Kidney (tissue), 14 donors: ENCODE data around the gene ARL15. TPM values are rescaled to one million over a fixed set of nuclear protein-coding genes. Genes with fewer than 3 reads are reported as not detected.
A peak's percentile ranks its signal among the peaks of the same experiment; 100 is the strongest.

Source experiments
- DNase-seq, 5 donors: peaks; one replicate each; pipeline ENCODE4 v3.0.0-alpha.2; 2013 to 2020
- FAIRE-seq: peaks from 2 replicates; lab custom pipeline; 2012; peaks lifted over from hg19 to GRCh38; lab: Jason Lieb, UNC
- H3K27ac ChIP-seq, 2 donors: one replicate each; pipeline ENCODE4 v1.7.0; 2013; ENCODE audit warnings: low read depth in 2 of 2, low read length in 2 of 2, inconsistent platforms in 1 of 2
- H3K27me3 ChIP-seq: one replicate; pipeline ENCODE4 v1.7.1; 2013; ENCODE audit warnings: low read length, inconsistent platforms; ENCODE audit not compliant: control insufficient read depth, insufficient read depth
- H3K36me3 ChIP-seq, 3 donors: one replicate each; pipeline versions ENCODE4 v1.7.0 to v1.7.1; 2013; ENCODE audit warnings: low read length in 3 of 3, control low read depth in 1 of 3, inconsistent platforms in 1 of 3; ENCODE audit not compliant: insufficient read depth in 3 of 3, control insufficient read depth in 2 of 3
- H3K4me1 ChIP-seq, 3 donors: one replicate each; pipeline versions ENCODE4 v1.7.0 to v1.7.1; 2013; ENCODE audit warnings: low read length in 3 of 3, inconsistent platforms in 1 of 3, low read depth in 1 of 3; ENCODE audit not compliant: control insufficient read depth in 2 of 3, insufficient read depth in 2 of 3
- H3K4me3 ChIP-seq, 3 donors: one replicate each; pipeline versions ENCODE4 v1.7.0 to v1.8.1; 2013; ENCODE audit warnings: low read length in 3 of 3, control low read depth in 1 of 3, inconsistent platforms in 1 of 3
- H3K9ac ChIP-seq, 3 donors: one replicate each; pipeline versions ENCODE4 v1.7.0 to v1.7.1; 2013; ENCODE audit warnings: low read length in 3 of 3, control low read depth in 1 of 3, inconsistent platforms in 1 of 3
- H3K9me3 ChIP-seq, 3 donors: one replicate each; pipeline versions ENCODE4 v1.7.0 to v1.7.1; 2013; ENCODE audit warnings: low read length in 3 of 3, control low read depth in 1 of 3, inconsistent platforms in 1 of 3; ENCODE audit not compliant: control insufficient read depth in 2 of 3, insufficient read depth in 1 of 3
- intact Hi-C: fragments of 100-400 bp; cut with DNase I; formaldehyde crosslinking; loops from one replicate; pipeline ENCODE4 v1.11.1; 2022
- polyA plus RNA-seq: library from polyadenylated mRNA; stranded (reverse); fragments of 350-450 nt; fragmentation: Illumina TruSeq; extraction: RNeasy Lipid Tissue Mini Kit (QIAGEN cat#74804); gene quantifications from one replicate; pipeline ENCODE4 v1.2.3, GENCODE V29; 2014; ENCODE audit warnings: low read depth, low replicate concordance; ENCODE audit not compliant: insufficient read depth
- total RNA-seq: library from RNA; stranded (reverse); fragmentation: NEBNext Ultra II Directional; extraction: Animal tissue kit (Norgen Biotek cat#: 25700); gene quantifications from one replicate; pipeline ENCODE4 v1.2.1, GENCODE V29; 2021
- TF ChIP-seq, protein P1 (sequence below): IDR thresholded peaks from 3 replicates; pipeline ENCODE4 v1.5.1; 2012; ENCODE audit warnings: mild to moderate bottlenecking, moderate library complexity, borderline replicate concordance; ENCODE audit not compliant: insufficient read depth; ENCODE audit errors: extremely low read depth
- donor health status: control.
- donor health status: control.
- donor health status: control.
- donor health status: control.
- donor health status: control.
- donor health status: DM: yes; HTN: yes; CAD: no.
- donor health status: Normal renal cell carcinoma (clear cell type).

ARL15 gene
- total and polyA plus RNA-seq, 2 donors from 2014 or later, result 21.1 to 36.6 TPM

DNA sequence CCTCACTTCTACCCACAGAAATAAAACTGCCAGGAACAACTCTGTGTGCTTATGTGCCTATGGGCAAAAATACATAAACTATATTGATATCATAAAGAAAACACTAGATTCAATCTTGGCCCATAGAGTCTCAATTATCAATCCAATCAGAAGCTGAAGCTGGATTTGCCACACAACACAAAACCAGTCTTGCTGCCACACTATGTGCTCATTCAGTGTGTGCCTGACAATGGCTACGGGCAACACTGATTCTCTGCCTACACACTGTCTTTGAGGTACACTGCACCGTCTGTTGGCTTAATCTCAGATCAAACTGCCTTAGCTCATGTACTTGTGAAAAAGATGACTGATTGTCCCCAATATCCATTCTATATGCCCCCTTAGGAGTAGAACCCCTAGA is 35.4 kb downstream of the ARL15 start:
- FAIRE-seq, result no peak
- intact Hi-C loops, result no loop called here
- H3K27me3 ChIP-seq, result no peaks in the 10 kb centered on the region
- no peak overlapping the region for H3K27ac ChIP-seq
- no peak for DNase-seq
- TF ChIP-seq, protein P1, sequence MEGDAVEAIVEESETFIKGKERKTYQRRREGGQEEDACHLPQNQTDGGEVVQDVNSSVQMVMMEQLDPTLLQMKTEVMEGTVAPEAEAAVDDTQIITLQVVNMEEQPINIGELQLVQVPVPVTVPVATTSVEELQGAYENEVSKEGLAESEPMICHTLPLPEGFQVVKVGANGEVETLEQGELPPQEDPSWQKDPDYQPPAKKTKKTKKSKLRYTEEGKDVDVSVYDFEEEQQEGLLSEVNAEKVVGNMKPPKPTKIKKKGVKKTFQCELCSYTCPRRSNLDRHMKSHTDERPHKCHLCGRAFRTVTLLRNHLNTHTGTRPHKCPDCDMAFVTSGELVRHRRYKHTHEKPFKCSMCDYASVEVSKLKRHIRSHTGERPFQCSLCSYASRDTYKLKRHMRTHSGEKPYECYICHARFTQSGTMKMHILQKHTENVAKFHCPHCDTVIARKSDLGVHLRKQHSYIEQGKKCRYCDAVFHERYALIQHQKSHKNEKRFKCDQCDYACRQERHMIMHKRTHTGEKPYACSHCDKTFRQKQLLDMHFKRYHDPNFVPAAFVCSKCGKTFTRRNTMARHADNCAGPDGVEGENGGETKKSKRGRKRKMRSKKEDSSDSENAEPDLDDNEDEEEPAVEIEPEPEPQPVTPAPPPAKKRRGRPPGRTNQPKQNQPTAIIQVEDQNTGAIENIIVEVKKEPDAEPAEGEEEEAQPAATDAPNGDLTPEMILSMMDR, result no peak
- H3K9ac ChIP-seq, result no peak overlapping the region
- H3K9me3 ChIP-seq, result no peaks in the 10 kb centered on the region
- no peaks in the 10 kb centered on the region for H3K36me3 ChIP-seq
- peaks cover 0 to 19% (median 14%) of the 10 kb centered on the region in 3 donors for H3K4me1 ChIP-seq
- H3K4me3 ChIP-seq, result no peak overlapping the region

DNA sequence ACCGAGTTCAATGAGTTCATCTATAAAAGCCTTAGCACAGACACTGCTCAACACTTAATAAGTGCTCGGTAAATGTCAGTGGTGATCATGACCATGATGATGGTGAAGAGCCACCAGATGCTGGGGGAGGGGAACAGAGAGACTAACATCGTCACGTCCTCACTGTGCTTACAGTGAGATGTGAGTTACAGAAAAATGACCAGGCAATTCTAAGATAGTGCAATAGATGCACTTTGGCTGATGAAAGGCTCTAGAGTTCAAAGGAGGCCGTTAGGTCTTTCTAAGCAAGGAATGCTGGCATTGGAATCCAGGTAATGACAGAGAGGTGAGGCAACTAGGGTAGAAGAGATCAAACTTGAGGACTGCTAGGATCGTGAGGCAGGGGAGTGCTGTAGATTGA is 36.7 kb downstream of the ARL15 start:
- peaks cover 0 to 17% (median 11%) of the 10 kb centered on the region in 3 donors for H3K4me1 ChIP-seq
- TF ChIP-seq, protein P1, result no peak
- no peak overlapping the region for H3K4me3 ChIP-seq
- DNase-seq (no peak), FAIRE-seq (no peak)
- no peaks in the 10 kb centered on the region for H3K27me3 ChIP-seq
- H3K9me3 ChIP-seq, result no peaks in the 10 kb centered on the region
- H3K9ac ChIP-seq, result no peak overlapping the region
- H3K36me3 ChIP-seq, result no peaks in the 10 kb centered on the region
- H3K27ac ChIP-seq, result peak overlapping the region in 1 of 2 donors; percentile 7
- intact Hi-C loops, result no loop called here

DNA sequence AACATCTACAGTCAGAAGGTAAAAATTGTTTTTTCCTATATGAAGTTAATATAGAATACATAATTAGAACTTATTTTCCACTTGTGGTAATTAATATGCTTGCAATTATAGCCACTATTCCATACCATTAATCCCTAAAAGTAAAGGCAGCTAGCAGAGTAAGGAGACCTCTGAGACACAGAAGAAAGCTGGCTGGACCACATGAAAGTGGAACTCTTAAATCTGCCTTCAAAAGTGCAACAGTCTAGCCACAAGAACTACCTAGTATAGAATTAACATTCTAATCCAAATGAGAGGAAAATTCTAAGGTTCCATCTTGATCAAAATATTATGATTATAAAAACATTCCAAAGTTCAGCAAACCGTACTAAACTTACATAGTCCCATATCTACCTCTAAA is 37.6 kb downstream of the ARL15 start:
- Histone ChIP-seq H3K9me3 (no peaks in the 10 kb centered on the region), H3K27me3 (no peaks in the 10 kb centered on the region), H3K36me3 (no peaks in the 10 kb centered on the region), H3K4me3 (no peak overlapping the region), H3K27ac (no peak overlapping the region), H3K4me1 (peaks cover 0 to 7% (median 6%) of the 10 kb centered on the region in 3 donors), H3K9ac (no peak overlapping the region)
- TF ChIP-seq, protein P1, result no peak
- DNase-seq, result no peak
- intact Hi-C loops, result no loop called here
- FAIRE-seq, result no peak

GRCh38 chr5:54270326-54270725 is 40.0 kb downstream of the ARL15 start:
- no peak for FAIRE-seq
- DNase-seq, result no peak

More at GRCh38 chr5:54270326-54270725, 40.0 kb downstream of the ARL15 start:
- peaks cover 0 to 6% (median 6%) of the 10 kb centered on the region in 3 donors for H3K4me1 ChIP-seq
- no peaks in the 10 kb centered on the region for H3K27me3 ChIP-seq
- H3K36me3 ChIP-seq, result no peaks in the 10 kb centered on the region
- H3K27ac ChIP-seq, result no peak overlapping the region
- TF ChIP-seq, protein P1, result no peak
- no peak overlapping the region for H3K4me3 ChIP-seq
- no peak overlapping the region for H3K9ac ChIP-seq
- no peaks in the 10 kb centered on the region for H3K9me3 ChIP-seq
- intact Hi-C loops, result no loop called here
